Smooth muscle cell (in vitro differentiated cells): Measurements from ENCODE around the gene CRYBG1. TPM values are rescaled to one million over a fixed set of nuclear protein-coding genes. Genes with fewer than 3 reads are reported as not detected.

Experiments used
- DNase-seq: peaks from one replicate; lab custom pipeline; 2025; ENCODE audit not compliant: unreplicated experiment; lab: John Stamatoyannopoulos, UW
- H2AFZ ChIP-seq: fragments of 200-600 bp; sonication (generic); 2 replicates; pipeline ENCODE4 v1.6.0; 2016; ENCODE audit warnings: antibody characterized with exemption, low read depth, mild to moderate bottlenecking
- H3F3A ChIP-seq: fragments of 200-600 bp; sonication (generic); 2 replicates; pipeline ENCODE4 v1.6.0; 2017; ENCODE audit warnings: antibody characterized with exemption, low read depth
- H3K27ac ChIP-seq: fragments of 200-600 bp; sonication (generic); 2 replicates; pipeline ENCODE4 v1.5.1; 2016; ENCODE audit warnings: low read depth, mild to moderate bottlenecking
- H3K27me3 ChIP-seq: fragments of 200-600 bp; sonication (generic); 2 replicates; pipeline ENCODE4 v1.6.1; 2016; ENCODE audit warnings: low read depth, mild to moderate bottlenecking
- H3K36me3 ChIP-seq: fragments of 200-600 bp; sonication (generic); 2 replicates; pipeline ENCODE4 v1.5.1; 2016; ENCODE audit warnings: low read depth
- H3K4me1 ChIP-seq: fragments of 200-600 bp; sonication (generic); 2 replicates; pipeline ENCODE4 v1.5.1; 2016; ENCODE audit warnings: low read depth
- H3K4me2 ChIP-seq: fragments of 200-600 bp; sonication (generic); 2 replicates; pipeline ENCODE4 v1.6.0; 2016; ENCODE audit warnings: mild to moderate bottlenecking
- H3K4me3 ChIP-seq: fragments of 200-600 bp; sonication (generic); 2 replicates; pipeline ENCODE4 v1.5.1; 2016; ENCODE audit warnings: mild to moderate bottlenecking
- H3K79me2 ChIP-seq: fragments of 200-600 bp; sonication (generic); 2 replicates; pipeline ENCODE4 v1.6.0; 2016; ENCODE audit warnings: low read depth, mild to moderate bottlenecking
- H3K9ac ChIP-seq: fragments of 200-600 bp; sonication (generic); 2 replicates; pipeline ENCODE4 v1.6.0; 2016; ENCODE audit warnings: low read depth
- H3K9me3 ChIP-seq: fragments of 200-600 bp; sonication (generic); replicated peaks from 2 replicates; pipeline ENCODE4 v1.5.1; 2016; ENCODE audit warnings: low read depth
- H4K20me1 ChIP-seq: fragments of 200-600 bp; sonication (generic); 2 replicates; pipeline ENCODE4 v1.6.0; 2016; ENCODE audit warnings: low read depth
- CTCF ChIP-seq: fragments of 200-600 bp; sonication (generic); IDR thresholded peaks from 2 replicates; pipeline ENCODE4 v1.5.1; 2017; ENCODE audit warnings: borderline replicate concordance, mild to moderate bottlenecking, antibody characterized with exemption; ENCODE audit not compliant: insufficient read depth, poor library complexity, severe bottlenecking
- WGBS: methylation state at CpG from one replicate; pipeline ENCODE4 v1.1.7; 2016; ENCODE audit warnings: low lambda C conversion rate; 5-methylcytosine and 5-hydroxymethylcytosine counted together
- polyA plus RNA-seq: library from polyadenylated mRNA; unstranded; fragments of >200 nt; fragmentation: Nextera tagmentation; extraction: Ambion mirVana; gene quantifications from 2 replicates; pipeline ENCODE4 v1.2.1, GENCODE V29; 2016
- total RNA-seq: library from RNA; depleted of rRNA; stranded (reverse); fragments of >200 nt; gene quantifications from 2 replicates; pipeline ENCODE4 v1.2.3, GENCODE V29; 2014

CRYBG1 gene
- total and polyA plus RNA-seq, 2 experiments from 2014 or later = 0.98 to 11.9 TPM

- H3K27me3 ChIP-seq = no peaks in the 10 kb centered on the region
- no peaks in the 10 kb centered on the region for H3F3A ChIP-seq
- H4K20me1 ChIP-seq = no peaks in the 10 kb centered on the region
- no peak for TF ChIP-seq CTCF
- no peak overlapping the region for H3K4me3 ChIP-seq
- H3K4me1 ChIP-seq = peaks cover 12% of the 10 kb centered on the region
- H3K79me2 ChIP-seq = no peaks in the 10 kb centered on the region
- no peaks in the 10 kb centered on the region for H3K36me3 ChIP-seq
- H3K9ac ChIP-seq = no peak overlapping the region
- no peak overlapping the region for H3K27ac ChIP-seq
- H2AFZ ChIP-seq = no peak overlapping the region
- no peaks in the 10 kb centered on the region for H3K9me3 ChIP-seq
- H3K4me2 ChIP-seq = peak overlapping the region; percentile 2
- no peak for DNase-seq
Observed at GRCh38 chr6:106540432-106540831, 179.9 kb downstream of the CRYBG1 start.

- no peaks in the 10 kb centered on the region for H4K20me1 ChIP-seq
- no peaks in the 10 kb centered on the region for H3K79me2 ChIP-seq
- DNase-seq = no peak
- TF ChIP-seq CTCF = no peak
- no peak overlapping the region for H3K9ac ChIP-seq
- peak overlapping the region; percentile 2 for H3K4me2 ChIP-seq
- 76% methylated on average over 6 of the region's 6 CpGs for WGBS
- no peaks in the 10 kb centered on the region for H3K36me3 ChIP-seq
- H2AFZ ChIP-seq = no peak overlapping the region
- H3K4me1 ChIP-seq = peaks cover 12% of the 10 kb centered on the region
- no peaks in the 10 kb centered on the region for H3F3A ChIP-seq
- H3K9me3 ChIP-seq = no peaks in the 10 kb centered on the region
- H3K27me3 ChIP-seq = no peaks in the 10 kb centered on the region
- H3K27ac ChIP-seq = no peak overlapping the region
- no peak overlapping the region for H3K4me3 ChIP-seq
Observed at GRCh38 chr6:106540907-106541306, 180.4 kb downstream of the CRYBG1 start.

GRCh38 chr6:106546261-106546690 lies 185.8 kb downstream of the CRYBG1 start:
- H2AFZ ChIP-seq = no peak overlapping the region
- no peak for DNase-seq
- no peaks in the 10 kb centered on the region for H3K36me3 ChIP-seq
- H3K79me2 ChIP-seq = no peaks in the 10 kb centered on the region
- no peaks in the 10 kb centered on the region for H4K20me1 ChIP-seq
- 82% methylated on average over 2 of the region's 2 CpGs for WGBS
- H3K9me3 ChIP-seq = no peaks in the 10 kb centered on the region
- peak overlapping the region; percentile 56 for H3K9ac ChIP-seq
- H3F3A ChIP-seq = peaks cover 4% of the 10 kb centered on the region
- no peak for TF ChIP-seq CTCF
- no peaks in the 10 kb centered on the region for H3K27me3 ChIP-seq
- peaks cover 13% of the 10 kb centered on the region for H3K4me1 ChIP-seq
- peak overlapping the region; percentile 82 for H3K27ac ChIP-seq
- H3K4me2 ChIP-seq = peak overlapping the region; percentile 49
- no peak overlapping the region for H3K4me3 ChIP-seq

GRCh38 chr6:106546691-106547414 lies 186.3 kb downstream of the CRYBG1 start:
- no peak overlapping the region for H3K4me3 ChIP-seq
- peak overlapping the region; percentile 49 for H3K4me2 ChIP-seq
- peak overlapping the region; percentile 56 for H3K9ac ChIP-seq
- H2AFZ ChIP-seq = no peak overlapping the region
- H3K79me2 ChIP-seq = no peaks in the 10 kb centered on the region
- H3K4me1 ChIP-seq = peaks cover 13% of the 10 kb centered on the region
- H3K27ac ChIP-seq = peak overlapping the region; percentile 82
- H4K20me1 ChIP-seq = no peaks in the 10 kb centered on the region
- no peaks in the 10 kb centered on the region for H3K36me3 ChIP-seq
- DNase-seq = no peak
- TF ChIP-seq CTCF = no peak
- peaks cover 4% of the 10 kb centered on the region for H3F3A ChIP-seq
- H3K27me3 ChIP-seq = no peaks in the 10 kb centered on the region
- 49% methylated on average over 5 of the region's 5 CpGs for WGBS
- H3K9me3 ChIP-seq = no peaks in the 10 kb centered on the region
